ENCODE results near the gene ZNF292.
"Not testable (repeated sequence)": the region's sequence is repeated elsewhere in the genome, so short reads cannot be mapped to it uniquely, and the experiment has no call there.

The ZNF292 gene

GRCh38 chr6:87155842-87156815, 764 bp downstream of the ZNF292 start:
- in situ Hi-C loops (cut with HindIII; ENCODE audit: low sequenced_read_pairs), result no loop called here
- TF ChIP-seq CTCF (IDR thresholded peaks at IDR 0.05; ENCODE audit: low read depth, low read length, missing control alignments), result no peak
- peak overlapping the region; percentile 83 for H3K4me3 ChIP-seq (ENCODE audit: low read depth, low read length)
- DNase-seq (ENCODE audit: low read depth), result no peak

- DNase-seq (ENCODE audit: low read depth); in situ Hi-C loops (cut with HindIII; ENCODE audit: low sequenced_read_pairs); H3K4me3 ChIP-seq (ENCODE audit: low read depth, low read length): not testable (repeated sequence)
These were observed 2.2 kb downstream of the ZNF292 start for GRCh38 chr6:87157596-87157995.

- TF ChIP-seq CTCF (IDR thresholded peaks at IDR 0.05; ENCODE audit: low read depth, low read length, missing control alignments), result no peak
- in situ Hi-C loops (cut with HindIII; ENCODE audit: low sequenced_read_pairs), result no loop called here
- no peak overlapping the region for H3K4me3 ChIP-seq (ENCODE audit: low read depth, low read length)
These were observed 5.9 kb downstream of the ZNF292 start for GRCh38 chr6:87161299-87161698.

GRCh38 chr6:87164004-87164403, 8.6 kb downstream of the ZNF292 start:
- no peak overlapping the region for H3K4me3 ChIP-seq (ENCODE audit: low read depth, low read length)
- in situ Hi-C loops (cut with HindIII; ENCODE audit: low sequenced_read_pairs), result no loop called here
- no peak for TF ChIP-seq CTCF (IDR thresholded peaks at IDR 0.05; ENCODE audit: low read depth, low read length, missing control alignments)
- no peak for DNase-seq (ENCODE audit: low read depth)

More at GRCh38 chr6:87161299-87161698, 5.9 kb downstream of the ZNF292 start:
- DNase-seq (ENCODE audit: low read depth), result no peak

- no peak for TF ChIP-seq CTCF (IDR thresholded peaks at IDR 0.05; ENCODE audit: low read depth, low read length, missing control alignments)
- DNase-seq (ENCODE audit: low read depth), result no peak
- in situ Hi-C loops (cut with HindIII; ENCODE audit: low sequenced_read_pairs), result no loop called here
- H3K4me3 ChIP-seq (ENCODE audit: low read depth, low read length), result no peak overlapping the region
These were observed 9.1 kb downstream of the ZNF292 start for GRCh38 chr6:87164506-87164905.

- no peak for TF ChIP-seq CTCF (IDR thresholded peaks at IDR 0.05; ENCODE audit: low read depth, low read length, missing control alignments)
- in situ Hi-C loops (cut with HindIII; ENCODE audit: low sequenced_read_pairs), result no loop called here
- no peak for DNase-seq (ENCODE audit: low read depth)
These were observed 9.8 kb downstream of the ZNF292 start for GRCh38 chr6:87165185-87165584.

GRCh38 chr6:87171938-87172633, 16.7 kb downstream of the ZNF292 start:
- DNase-seq (ENCODE audit: low read depth), result no peak
- no peak overlapping the region for H3K4me3 ChIP-seq (ENCODE audit: low read depth, low read length)
- TF ChIP-seq CTCF (IDR thresholded peaks at IDR 0.05; ENCODE audit: low read depth, low read length, missing control alignments), result no peak
- in situ Hi-C loops (cut with HindIII; ENCODE audit: low sequenced_read_pairs), result no loop called here

More at GRCh38 chr6:87165185-87165584, 9.8 kb downstream of the ZNF292 start:
- H3K4me3 ChIP-seq (ENCODE audit: low read depth, low read length), result no peak overlapping the region

Data from astrocyte of the cerebellum (primary cell).